ENCODE data around the gene IFITM10.

The IFITM10 gene

DNA sequence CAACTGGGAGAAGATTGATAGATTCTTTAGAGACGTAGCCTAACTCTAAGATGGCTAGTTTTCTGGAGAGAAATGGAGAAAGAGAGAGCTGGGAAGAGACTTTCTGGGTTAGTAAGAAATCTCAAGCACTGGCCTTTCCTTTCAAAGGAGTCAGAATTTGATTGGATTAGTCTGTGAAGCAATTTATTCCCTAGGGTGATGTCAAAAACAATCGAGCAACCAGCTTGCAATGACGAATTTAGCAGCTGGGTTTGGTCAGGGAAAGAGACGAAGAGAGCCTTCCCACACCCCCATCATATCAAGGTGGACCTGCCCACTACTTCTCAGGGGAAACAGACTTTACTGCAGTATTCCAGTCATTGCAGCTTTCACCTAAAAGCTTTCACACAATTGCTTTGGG lies 42.6 kb downstream of the IFITM10 start:
- Histone ChIP-seq H3K4me3 (ENCODE audit: low read depth in 1 of 2, low read length in 2 of 2) (no peak overlapping the region), H3K36me3 (ENCODE audit: control insufficient read depth in 1 of 2, insufficient read depth in 2 of 2, low read length in 2 of 2) (no peaks in the 10 kb centered on the region), H3K4me1 (ENCODE audit: control insufficient read depth in 1 of 2, insufficient read depth in 2 of 2, low read length in 2 of 2) (no peaks in the 10 kb centered on the region), H3K27ac (ENCODE audit: low read depth, low read length) (no peak overlapping the region), H3K27me3 (ENCODE audit: control insufficient read depth in 1 of 2, insufficient read depth in 2 of 2, low read length in 2 of 2) (peaks cover 0 to 3% of the 10 kb centered on the region in 2 donors), H3K9ac (ENCODE audit: low read depth in 1 of 2, low read length in 2 of 2) (no peak overlapping the region), H3K9me3 (ENCODE audit: control insufficient read depth in 1 of 2, low read length in 2 of 2) (no peaks in the 10 kb centered on the region)

DNA sequence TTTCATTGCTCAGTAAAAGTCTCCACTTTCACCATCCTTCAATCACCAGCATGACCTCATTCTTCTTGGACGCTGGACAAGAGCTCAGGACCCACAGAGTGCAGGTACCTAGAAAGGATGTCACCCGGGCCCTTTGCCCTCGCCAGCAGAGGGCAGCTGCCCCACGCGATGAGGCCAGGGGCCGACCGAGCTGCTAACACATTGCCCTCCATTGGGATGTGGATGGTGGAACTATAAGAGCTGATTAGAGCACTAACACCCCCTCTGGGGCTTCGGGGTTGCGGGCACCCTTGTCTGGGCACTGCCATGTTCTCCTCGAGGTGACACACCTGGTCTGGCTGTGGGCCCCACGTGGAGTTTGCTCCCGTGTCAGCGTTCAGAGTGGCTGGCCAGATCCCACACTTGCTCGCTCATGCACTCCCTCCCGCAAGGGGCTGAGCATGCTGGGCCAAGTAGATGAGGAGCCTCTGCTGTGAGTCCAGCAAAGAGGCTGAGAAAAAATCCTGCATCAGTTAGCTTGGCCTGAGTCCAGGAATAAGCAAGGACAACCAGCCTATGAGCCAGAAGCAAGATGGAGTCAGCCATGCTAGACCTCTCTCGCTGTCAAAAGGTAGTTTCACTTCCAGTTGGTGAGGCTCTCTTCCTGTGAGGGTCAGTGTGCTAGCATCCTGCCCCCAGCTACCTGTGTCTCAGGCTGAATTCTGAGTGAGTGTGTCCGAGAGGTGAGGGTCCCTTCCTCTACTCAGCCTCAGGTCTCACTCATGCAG lies 43.6 kb downstream of the IFITM10 start:
- no peak overlapping the region for H3K27ac ChIP-seq (ENCODE audit: low read depth, low read length)
- no peaks in the 10 kb centered on the region for H3K9me3 ChIP-seq (ENCODE audit: control insufficient read depth in 1 of 2, low read length in 2 of 2)
- peaks cover 0 to 3% of the 10 kb centered on the region in 2 donors for H3K27me3 ChIP-seq (ENCODE audit: control insufficient read depth in 1 of 2, insufficient read depth in 2 of 2, low read length in 2 of 2)
- H3K4me1 ChIP-seq (ENCODE audit: control insufficient read depth in 1 of 2, insufficient read depth in 2 of 2, low read length in 2 of 2): no peaks in the 10 kb centered on the region
- no peaks in the 10 kb centered on the region for H3K36me3 ChIP-seq (ENCODE audit: control insufficient read depth in 1 of 2, insufficient read depth in 2 of 2, low read length in 2 of 2)
- H3K4me3 ChIP-seq (ENCODE audit: low read depth in 1 of 2, low read length in 2 of 2): no peak overlapping the region
- H3K9ac ChIP-seq (ENCODE audit: low read depth in 1 of 2, low read length in 2 of 2): no peak overlapping the region

GRCh38 chr11:1705126-1706052 lies 45.0 kb downstream of the IFITM10 start:
- Histone ChIP-seq H3K4me3 (ENCODE audit: low read depth in 1 of 2, low read length in 2 of 2) (no peak overlapping the region), H3K27ac (ENCODE audit: low read depth, low read length) (no peak overlapping the region)

GRCh38 chr11:1703146-1703545 lies 47.2 kb downstream of the IFITM10 start:
- H3K27me3 ChIP-seq (ENCODE audit: control insufficient read depth in 1 of 2, insufficient read depth in 2 of 2, low read length in 2 of 2): peaks cover 0 to 4% of the 10 kb centered on the region in 2 donors
- no peak overlapping the region for H3K4me3 ChIP-seq (ENCODE audit: low read depth in 1 of 2, low read length in 2 of 2)
- H3K9me3 ChIP-seq (ENCODE audit: control insufficient read depth in 1 of 2, low read length in 2 of 2): no peaks in the 10 kb centered on the region
- H3K36me3 ChIP-seq (ENCODE audit: control insufficient read depth in 1 of 2, insufficient read depth in 2 of 2, low read length in 2 of 2): no peaks in the 10 kb centered on the region
- no peak overlapping the region for H3K27ac ChIP-seq (ENCODE audit: low read depth, low read length)
- H3K4me1 ChIP-seq (ENCODE audit: control insufficient read depth in 1 of 2, insufficient read depth in 2 of 2, low read length in 2 of 2): no peaks in the 10 kb centered on the region
- H3K9ac ChIP-seq (ENCODE audit: low read depth in 1 of 2, low read length in 2 of 2): no peak overlapping the region

More at GRCh38 chr11:1705126-1706052, 45.0 kb downstream of the IFITM10 start:
- no peaks in the 10 kb centered on the region for H3K36me3 ChIP-seq (ENCODE audit: control insufficient read depth in 1 of 2, insufficient read depth in 2 of 2, low read length in 2 of 2)
- H3K4me1 ChIP-seq (ENCODE audit: control insufficient read depth in 1 of 2, insufficient read depth in 2 of 2, low read length in 2 of 2): no peaks in the 10 kb centered on the region
- H3K9ac ChIP-seq (ENCODE audit: low read depth in 1 of 2, low read length in 2 of 2): no peak overlapping the region
- no peaks in the 10 kb centered on the region for H3K9me3 ChIP-seq (ENCODE audit: control insufficient read depth in 1 of 2, low read length in 2 of 2)
- peaks cover 0 to 6% of the 10 kb centered on the region in 2 donors for H3K27me3 ChIP-seq (ENCODE audit: control insufficient read depth in 1 of 2, insufficient read depth in 2 of 2, low read length in 2 of 2)

GRCh38 chr11:1702506-1702905 lies 47.9 kb downstream of the IFITM10 start:
- Histone ChIP-seq H3K4me1 (ENCODE audit: control insufficient read depth in 1 of 2, insufficient read depth in 2 of 2, low read length in 2 of 2) (no peaks in the 10 kb centered on the region), H3K9me3 (ENCODE audit: control insufficient read depth in 1 of 2, low read length in 2 of 2) (no peaks in the 10 kb centered on the region), H3K4me3 (ENCODE audit: low read depth in 1 of 2, low read length in 2 of 2) (no peak overlapping the region), H3K27me3 (ENCODE audit: control insufficient read depth in 1 of 2, insufficient read depth in 2 of 2, low read length in 2 of 2) (peaks cover 0 to 4% of the 10 kb centered on the region in 2 donors), H3K27ac (ENCODE audit: low read depth, low read length) (no peak overlapping the region), H3K36me3 (ENCODE audit: control insufficient read depth in 1 of 2, insufficient read depth in 2 of 2, low read length in 2 of 2) (no peaks in the 10 kb centered on the region), H3K9ac (ENCODE audit: low read depth in 1 of 2, low read length in 2 of 2) (no peak overlapping the region)

DNA sequence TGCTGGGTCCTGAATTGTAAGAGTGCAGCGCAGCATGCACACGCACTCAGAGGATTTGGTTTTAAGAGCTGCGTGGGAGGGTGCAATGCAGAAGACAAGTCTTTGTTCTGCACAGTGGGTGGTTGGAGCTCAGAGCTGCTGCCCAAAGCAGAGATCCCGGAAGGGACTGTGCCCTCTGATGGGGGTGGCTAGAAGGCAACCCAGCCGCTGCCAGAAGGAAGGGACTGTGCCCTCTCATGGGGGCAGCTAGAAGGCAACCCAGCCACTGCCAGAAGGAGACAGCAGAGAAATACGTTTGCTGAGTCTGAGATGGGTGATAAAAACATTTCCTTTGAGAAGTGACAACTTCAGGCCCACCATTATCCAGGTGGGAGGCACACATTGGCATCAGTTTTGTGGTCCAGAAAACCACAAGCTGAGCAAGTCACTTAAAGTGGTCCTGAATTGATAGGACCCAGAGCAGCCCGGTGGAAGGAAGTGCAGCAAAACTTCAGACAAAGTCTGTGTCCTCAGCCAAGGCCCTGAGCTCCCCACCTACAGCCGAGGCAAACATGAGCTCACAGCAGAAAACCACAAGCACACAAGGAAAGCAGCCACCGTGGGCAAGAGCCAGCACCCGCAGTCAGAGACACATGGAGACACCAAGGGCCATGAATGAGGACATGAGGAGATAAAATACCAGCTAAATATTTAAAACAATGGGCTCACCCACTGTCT lies 49.1 kb downstream of the IFITM10 start:
- H3K4me1 ChIP-seq (ENCODE audit: control insufficient read depth in 1 of 2, insufficient read depth in 2 of 2, low read length in 2 of 2): no peaks in the 10 kb centered on the region
- no peak overlapping the region for H3K4me3 ChIP-seq (ENCODE audit: low read depth in 1 of 2, low read length in 2 of 2)
- peaks cover 0 to 4% of the 10 kb centered on the region in 2 donors for H3K27me3 ChIP-seq (ENCODE audit: control insufficient read depth in 1 of 2, insufficient read depth in 2 of 2, low read length in 2 of 2)
- no peaks in the 10 kb centered on the region for H3K36me3 ChIP-seq (ENCODE audit: control insufficient read depth in 1 of 2, insufficient read depth in 2 of 2, low read length in 2 of 2)
- H3K27ac ChIP-seq (ENCODE audit: low read depth, low read length): no peak overlapping the region
- H3K9me3 ChIP-seq (ENCODE audit: control insufficient read depth in 1 of 2, low read length in 2 of 2): no peaks in the 10 kb centered on the region
- no peak overlapping the region for H3K9ac ChIP-seq (ENCODE audit: low read depth in 1 of 2, low read length in 2 of 2)

DNA sequence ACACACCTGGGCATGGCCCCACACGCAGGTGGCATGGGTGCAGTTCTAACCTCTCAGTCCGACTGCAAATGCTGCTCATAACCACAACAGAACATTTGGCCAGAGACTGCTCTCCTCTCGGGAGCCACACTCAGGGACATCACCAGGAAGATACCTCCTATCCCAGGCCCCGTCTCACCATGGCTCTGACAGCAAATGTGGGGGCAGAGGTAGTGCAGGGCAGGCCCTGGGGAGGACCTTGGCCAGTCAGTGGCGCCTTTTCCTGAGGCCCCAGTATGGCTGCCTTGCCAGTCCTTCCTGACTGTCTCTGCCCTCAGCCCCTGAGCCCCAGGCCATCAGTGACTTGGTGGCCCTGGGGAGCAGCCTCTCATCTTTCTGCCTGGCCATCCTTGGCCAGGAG lies 50.6 kb downstream of the IFITM10 start:
- Histone ChIP-seq H3K4me1 (ENCODE audit: control insufficient read depth in 1 of 2, insufficient read depth in 2 of 2, low read length in 2 of 2) (no peaks in the 10 kb centered on the region), H3K27ac (ENCODE audit: low read depth, low read length) (no peak overlapping the region), H3K36me3 (ENCODE audit: control insufficient read depth in 1 of 2, insufficient read depth in 2 of 2, low read length in 2 of 2) (no peaks in the 10 kb centered on the region), H3K9ac (ENCODE audit: low read depth in 1 of 2, low read length in 2 of 2) (no peak overlapping the region), H3K27me3 (ENCODE audit: control insufficient read depth in 1 of 2, insufficient read depth in 2 of 2, low read length in 2 of 2) (peaks cover 4 to 5% of the 10 kb centered on the region in 2 donors), H3K4me3 (ENCODE audit: low read depth in 1 of 2, low read length in 2 of 2) (no peak overlapping the region), H3K9me3 (ENCODE audit: control insufficient read depth in 1 of 2, low read length in 2 of 2) (no peaks in the 10 kb centered on the region)

DNA sequence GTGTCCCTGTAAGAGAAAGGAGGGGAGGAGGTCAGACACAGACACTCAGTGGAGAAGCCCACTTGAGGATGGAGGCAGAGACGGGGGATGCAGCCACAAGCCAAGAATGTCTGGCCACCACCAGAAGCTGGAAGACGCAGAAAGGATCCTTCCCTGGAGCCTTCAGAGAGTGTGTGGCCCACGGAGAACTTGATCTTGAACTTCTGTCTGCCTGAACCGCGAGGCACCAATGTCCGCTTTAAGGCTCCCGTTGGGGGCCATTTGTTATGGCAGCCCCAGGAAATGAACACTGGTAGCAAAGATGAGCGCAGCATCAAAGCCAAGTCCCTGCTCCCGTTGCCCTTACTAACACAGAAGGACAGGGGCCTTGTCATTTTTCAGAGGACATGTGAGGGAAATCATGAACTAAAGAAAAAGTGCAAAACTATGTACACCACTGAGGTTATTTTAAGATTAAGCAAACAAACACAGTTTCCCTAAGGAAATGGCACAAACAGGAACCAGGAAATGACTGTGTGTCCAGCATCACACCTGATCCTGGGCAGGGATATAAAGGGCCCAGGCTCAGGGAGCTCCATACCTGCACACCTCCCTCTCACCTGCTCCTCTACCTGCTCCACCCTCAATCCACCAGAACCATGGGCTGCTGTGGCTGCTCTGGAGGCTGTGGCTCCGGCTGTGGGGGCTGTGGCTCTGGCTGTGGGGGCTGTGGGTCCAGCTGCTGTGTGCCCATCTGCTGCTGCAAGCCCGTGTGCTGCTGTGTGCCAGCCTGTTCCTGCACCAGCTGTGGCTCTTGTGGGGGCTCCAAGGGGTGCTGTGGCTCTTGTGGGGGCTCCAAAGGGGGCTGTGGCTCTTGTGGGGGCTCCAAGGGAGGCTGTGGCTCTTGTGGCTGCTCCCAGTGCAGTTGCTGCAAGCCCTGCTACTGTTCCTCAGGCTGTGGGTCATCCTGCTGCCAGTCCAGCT lies 53.5 kb downstream of the IFITM10 start, which contains the start of gene KRTAP5-6:
TSS of gene KRTAP5-6 (plus strand) at position 588 of the 963 bp plus-strand sequence. CDS start at position 639, 51 bp downstream.
- Histone ChIP-seq H3K27ac (ENCODE audit: low read depth, low read length) (no peak within 1 kb of the TSS), H3K9me3 (ENCODE audit: control insufficient read depth in 1 of 2, low read length in 2 of 2) (no peaks in the 10 kb centered on the region), H3K9ac (ENCODE audit: low read depth in 1 of 2, low read length in 2 of 2) (no peak within 1 kb of the TSS), H3K4me3 (ENCODE audit: low read depth in 1 of 2, low read length in 2 of 2) (no peak within 1 kb of the TSS), H3K4me1 (ENCODE audit: control insufficient read depth in 1 of 2, insufficient read depth in 2 of 2, low read length in 2 of 2) (peaks cover 5 to 8% of the 10 kb centered on the region in 2 donors), H3K27me3 (ENCODE audit: control insufficient read depth in 1 of 2, insufficient read depth in 2 of 2, low read length in 2 of 2) (peaks cover 5 to 11% of the 10 kb centered on the region in 2 donors), H3K36me3 (ENCODE audit: control insufficient read depth in 1 of 2, insufficient read depth in 2 of 2, low read length in 2 of 2) (no peaks in the 10 kb centered on the region)

DNA sequence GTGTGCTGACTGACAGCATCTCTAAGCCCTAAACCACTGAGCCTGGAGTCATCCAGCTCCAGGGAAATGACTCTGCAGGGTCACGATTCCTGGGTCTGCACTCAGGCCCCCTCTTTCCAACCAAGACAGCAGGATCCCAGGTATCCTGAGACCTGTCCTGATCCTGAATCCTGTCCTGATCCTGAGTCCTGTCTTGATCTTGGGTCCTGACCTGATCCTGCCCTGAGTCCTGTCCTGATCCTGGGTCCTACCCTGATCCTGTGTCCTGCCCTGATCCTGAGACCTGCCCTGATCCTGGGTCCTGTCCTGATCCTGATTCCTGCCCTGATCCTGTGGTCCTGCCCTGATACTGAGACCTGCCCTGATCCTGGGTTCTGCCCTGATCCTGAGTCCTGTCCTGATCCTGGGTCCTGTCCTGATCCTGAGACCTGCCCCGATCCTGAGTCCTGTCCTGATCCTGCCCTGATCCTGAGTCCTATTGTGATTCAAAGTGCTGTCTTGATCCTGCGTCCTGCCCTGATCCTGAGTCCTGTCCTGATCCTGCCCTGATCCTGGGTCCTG lies 54.8 kb downstream of the IFITM10 start:
- H3K9ac ChIP-seq (ENCODE audit: low read depth in 1 of 2, low read length in 2 of 2): no peak overlapping the region
- H3K4me1 ChIP-seq (ENCODE audit: control insufficient read depth in 1 of 2, insufficient read depth in 2 of 2, low read length in 2 of 2): peaks cover 15 to 19% of the 10 kb centered on the region in 2 donors
- no peaks in the 10 kb centered on the region for H3K9me3 ChIP-seq (ENCODE audit: control insufficient read depth in 1 of 2, low read length in 2 of 2)
- no peak overlapping the region for H3K4me3 ChIP-seq (ENCODE audit: low read depth in 1 of 2, low read length in 2 of 2)
- no peak overlapping the region for H3K27ac ChIP-seq (ENCODE audit: low read depth, low read length)
- no peaks in the 10 kb centered on the region for H3K36me3 ChIP-seq (ENCODE audit: control insufficient read depth in 1 of 2, insufficient read depth in 2 of 2, low read length in 2 of 2)
- peaks cover 5 to 18% of the 10 kb centered on the region in 2 donors for H3K27me3 ChIP-seq (ENCODE audit: control insufficient read depth in 1 of 2, insufficient read depth in 2 of 2, low read length in 2 of 2)

All from duodenal mucosa (tissue), 2 donors.